OCI-LY1 (cell line): ENCODE measurements around the gene CEMIP.

Source experiments
- H2AFZ ChIP-seq: fragments of 200-600 bp; sonication (generic), shearing (Covaris generic); 2 replicates; pipeline ENCODE4 v1.6.0; 2014; ENCODE audit warnings: antibody characterized with exemption, mild to moderate bottlenecking, low read length
- H3F3A ChIP-seq: fragments of 200-600 bp; sonication (generic), shearing (Covaris generic); 2 replicates; pipeline ENCODE4 v1.6.0; 2014; ENCODE audit warnings: mild to moderate bottlenecking, antibody characterized with exemption, low read length, moderate library complexity; ENCODE audit not compliant: insufficient read depth
- H3K27ac ChIP-seq: fragments of 200-600 bp; sonication (generic); 2 replicates; pipeline ENCODE4 v1.5.1; 2014; ENCODE audit warnings: low read length, mixed run types, mild to moderate bottlenecking, low read depth; ENCODE audit not compliant: poor library complexity, severe bottlenecking
- H3K27me3 ChIP-seq: fragments of 200-600 bp; sonication (generic); 2 replicates; pipeline ENCODE4 v1.6.0; 2014; ENCODE audit warnings: antibody characterized with exemption, mild to moderate bottlenecking, low read length, moderate library complexity; ENCODE audit not compliant: insufficient read depth
- H3K36me3 ChIP-seq: fragments of 200-600 bp; sonication (generic); 2 replicates; pipeline ENCODE4 v1.6.1; 2014; ENCODE audit warnings: mild to moderate bottlenecking, antibody characterized with exemption, low read length, moderate library complexity, mixed read lengths; ENCODE audit not compliant: insufficient read depth
- H3K4me1 ChIP-seq: fragments of 200-600 bp; sonication (generic); 2 replicates; pipeline ENCODE4 v1.5.1; 2014; ENCODE audit warnings: mild to moderate bottlenecking, low read length, moderate library complexity; ENCODE audit not compliant: insufficient read depth, severe bottlenecking
- H3K4me2 ChIP-seq: fragments of 200-600 bp; sonication (generic), shearing (Covaris generic); 2 replicates; pipeline ENCODE4 v1.6.1; 2014; ENCODE audit warnings: low read length
- H3K4me3 ChIP-seq: fragments of 200-600 bp; sonication (generic); 2 replicates; pipeline ENCODE4 v1.5.1; 2014; ENCODE audit warnings: low read length, low read depth, mild to moderate bottlenecking, mixed read lengths; ENCODE audit not compliant: poor library complexity, severe bottlenecking
- H3K79me2 ChIP-seq: fragments of 200-600 bp; shearing (Covaris generic); 2 replicates; pipeline ENCODE4 v1.6.1; 2016; ENCODE audit warnings: mixed run types, low read length, mixed read lengths; ENCODE audit not compliant: insufficient read depth
- H3K9ac ChIP-seq: fragments of 200-600 bp; sonication (generic), shearing (Covaris generic); 2 replicates; pipeline ENCODE4 v1.6.1; 2014; ENCODE audit warnings: mild to moderate bottlenecking, low read length, mixed read lengths
- H3K9me2 ChIP-seq: fragments of 200-600 bp; sonication (generic), shearing (Covaris generic); 2 replicates; pipeline ENCODE4 v1.6.1; 2014; ENCODE audit warnings: low read depth, mild to moderate bottlenecking, low read length, mixed read lengths
- H3K9me3 ChIP-seq: fragments of 200-600 bp; shearing (Covaris generic); 2 replicates; pipeline ENCODE4 v1.6.1; 2014; ENCODE audit warnings: low read length, mixed read lengths
- H4K20me1 ChIP-seq: fragments of 200-600 bp; sonication (generic), shearing (Covaris generic); 2 replicates; pipeline ENCODE4 v1.6.0; 2016; ENCODE audit warnings: mild to moderate bottlenecking, low read length; ENCODE audit not compliant: insufficient read depth
- EZH2 ChIP-seq: fragments of 200-600 bp; sonication (generic), shearing (Covaris generic); IDR thresholded peaks from 2 replicates; pipeline ENCODE4 v1.8.0; 2017; ENCODE audit warnings: borderline replicate concordance, mixed run types, mild to moderate bottlenecking, antibody characterized with exemption, low read length, moderate library complexity, mixed read lengths
- TF ChIP-seq, protein P1 (sequence below): fragments of 200-600 bp; sonication (generic), shearing (Covaris generic); IDR thresholded peaks from 2 replicates; pipeline ENCODE4 v1.5.1; 2017; ENCODE audit warnings: mild to moderate bottlenecking, antibody characterized with exemption, low read length, moderate library complexity, mixed read lengths

The CEMIP gene

DNA sequence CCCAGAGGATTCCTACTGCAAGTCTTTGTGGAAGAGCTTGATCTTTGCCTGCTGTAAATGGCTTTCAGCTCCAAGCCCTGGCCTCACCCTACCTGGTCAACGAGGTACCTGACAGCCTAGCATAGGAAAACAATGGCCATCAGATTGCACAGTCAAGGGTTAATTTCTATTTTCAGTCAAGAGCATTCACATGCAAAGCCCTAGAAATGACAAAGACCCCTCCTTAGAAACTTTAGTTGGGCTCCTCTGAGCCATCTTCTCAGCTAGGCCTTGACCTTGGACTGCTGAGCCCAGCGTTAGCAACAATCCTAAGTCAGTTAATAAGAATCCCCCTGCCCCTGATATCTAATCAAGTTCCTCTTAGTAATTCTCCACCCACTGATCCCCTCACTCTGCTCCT, 192.0 kb downstream of the CEMIP start:
- Histone ChIP-seq H3K4me3 (no peak overlapping the region), H3K27ac (no peak overlapping the region), H3K79me2 (no peaks in the 10 kb centered on the region), H3K9me3 (no peaks in the 10 kb centered on the region), H2AFZ (no peak overlapping the region), H3K4me1 (no peaks in the 10 kb centered on the region), H3K9me2 (no peaks in the 10 kb centered on the region), H3K9ac (no peak overlapping the region), H3K27me3 (no peaks in the 10 kb centered on the region), H3K4me2 (no peak overlapping the region), H4K20me1 (no peaks in the 10 kb centered on the region), H3K36me3 (peaks cover 10% of the 10 kb centered on the region; the same call in 1 of the 2 replicates), H3F3A (no peaks in the 10 kb centered on the region)
- TF ChIP-seq, protein P1, sequence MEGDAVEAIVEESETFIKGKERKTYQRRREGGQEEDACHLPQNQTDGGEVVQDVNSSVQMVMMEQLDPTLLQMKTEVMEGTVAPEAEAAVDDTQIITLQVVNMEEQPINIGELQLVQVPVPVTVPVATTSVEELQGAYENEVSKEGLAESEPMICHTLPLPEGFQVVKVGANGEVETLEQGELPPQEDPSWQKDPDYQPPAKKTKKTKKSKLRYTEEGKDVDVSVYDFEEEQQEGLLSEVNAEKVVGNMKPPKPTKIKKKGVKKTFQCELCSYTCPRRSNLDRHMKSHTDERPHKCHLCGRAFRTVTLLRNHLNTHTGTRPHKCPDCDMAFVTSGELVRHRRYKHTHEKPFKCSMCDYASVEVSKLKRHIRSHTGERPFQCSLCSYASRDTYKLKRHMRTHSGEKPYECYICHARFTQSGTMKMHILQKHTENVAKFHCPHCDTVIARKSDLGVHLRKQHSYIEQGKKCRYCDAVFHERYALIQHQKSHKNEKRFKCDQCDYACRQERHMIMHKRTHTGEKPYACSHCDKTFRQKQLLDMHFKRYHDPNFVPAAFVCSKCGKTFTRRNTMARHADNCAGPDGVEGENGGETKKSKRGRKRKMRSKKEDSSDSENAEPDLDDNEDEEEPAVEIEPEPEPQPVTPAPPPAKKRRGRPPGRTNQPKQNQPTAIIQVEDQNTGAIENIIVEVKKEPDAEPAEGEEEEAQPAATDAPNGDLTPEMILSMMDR: no peak
- no peak for TF ChIP-seq EZH2

GRCh38 chr15:80972276-80972675, 193.1 kb downstream of the CEMIP start:
- no peaks in the 10 kb centered on the region for H4K20me1 ChIP-seq
- no peak for TF ChIP-seq EZH2
- no peak overlapping the region for H3K4me3 ChIP-seq
- H3K79me2 ChIP-seq: no peaks in the 10 kb centered on the region
- no peak overlapping the region for H3K27ac ChIP-seq
- no peak overlapping the region for H3K9ac ChIP-seq
- no peaks in the 10 kb centered on the region for H3K9me3 ChIP-seq
- H3K4me2 ChIP-seq: no peak overlapping the region
- H3F3A ChIP-seq: no peaks in the 10 kb centered on the region
- no peaks in the 10 kb centered on the region for H3K9me2 ChIP-seq
- no peaks in the 10 kb centered on the region for H3K27me3 ChIP-seq
- peaks cover 16% of the 10 kb centered on the region; the same call in 1 of the 2 replicates for H3K36me3 ChIP-seq
- H2AFZ ChIP-seq: no peak overlapping the region
- no peaks in the 10 kb centered on the region for H3K4me1 ChIP-seq

GRCh38 chr15:80974914-80975313, 195.7 kb downstream of the CEMIP start:
- 0 out of 2 replicates have a peak, but pooled peaks cover 8% of the 10 kb centered on the region for H3F3A ChIP-seq

GRCh38 chr15:80976851-80977250, 197.7 kb downstream of the CEMIP start:
- Histone ChIP-seq H2AFZ (no peak overlapping the region), H3K9ac (no peak overlapping the region), H3K27ac (no peak overlapping the region), H3K4me3 (no peak overlapping the region), H3K4me2 (no peak overlapping the region), H3K79me2 (no peaks in the 10 kb centered on the region), H3K9me2 (no peaks in the 10 kb centered on the region), H3K9me3 (no peaks in the 10 kb centered on the region), H3K27me3 (no peaks in the 10 kb centered on the region), H3K36me3 (peaks cover 39% of the 10 kb centered on the region), H3F3A (0 out of 2 replicates have a peak, but pooled peaks cover 8% of the 10 kb centered on the region), H4K20me1 (no peaks in the 10 kb centered on the region), H3K4me1 (peaks cover 11% of the 10 kb centered on the region)
- TF ChIP-seq EZH2: no peak
- TF ChIP-seq, protein P1: no peak

More at GRCh38 chr15:80974914-80975313, 195.7 kb downstream of the CEMIP start:
- H3K4me3 ChIP-seq: no peak overlapping the region
- H3K4me2 ChIP-seq: no peak overlapping the region
- H3K9me3 ChIP-seq: no peaks in the 10 kb centered on the region
- peaks cover 29% of the 10 kb centered on the region for H3K36me3 ChIP-seq
- H4K20me1 ChIP-seq: no peaks in the 10 kb centered on the region
- H3K4me1 ChIP-seq: peaks cover 8% of the 10 kb centered on the region
- no peak overlapping the region for H3K9ac ChIP-seq
- no peak overlapping the region for H3K27ac ChIP-seq
- no peaks in the 10 kb centered on the region for H3K79me2 ChIP-seq
- no peaks in the 10 kb centered on the region for H3K9me2 ChIP-seq
- no peaks in the 10 kb centered on the region for H3K27me3 ChIP-seq
- TF ChIP-seq EZH2: no peak
- TF ChIP-seq, protein P1: no peak
- H2AFZ ChIP-seq: no peak overlapping the region
